K562 (cell line): Measurements from ENCODE around the gene GREB1. TPM values are rescaled to one million over a fixed set of nuclear protein-coding genes. Genes with fewer than 3 reads are reported as not detected.

Experiments used
- ATAC-seq: fragments of 200-7000 bp; cut with Tn5 transposase; 3 replicates; pipeline ENCODE4 v1.9.1; 2020; ENCODE audit warnings: moderate library complexity
- BruUV-seq: library from RNA; stranded (reverse); fragments of 400-500 nt; replicated peaks from 2 replicates; lab custom pipeline; 2021; lab: Mats Ljungman, UMichigan
- CTCF ChIA-PET: fragments of 300-600 bp; formaldehyde crosslinking; extraction: SDS; loops from one replicate; lab custom pipeline; 2021; ENCODE audit warnings: low intra/inter-chr PET ratio; lab: Yijun Ruan, JAX
- POLR2A ChIA-PET: fragments of 300-600, 350-650 bp; sonication (Branson Sonifier 250); formaldehyde crosslinking; extraction: SDS; loops from one replicate; lab custom pipeline; 2021; ENCODE audit warnings: antibody characterized with exemption, inconsistent platforms; lab: Yijun Ruan, JAX
- DNase-seq, 4 experiments: peaks; one replicate each; pipeline versions ENCODE4 v3.0.0 to v3.0.0-alpha.2; 2011 to 2018; ENCODE audit warnings: low spot score in 3 of 4, mixed read lengths in 3 of 4; ENCODE audit errors: extremely low read depth in 1 of 4
- FAIRE-seq: peaks from 2 replicates; lab custom pipeline; 2011; peaks lifted over from hg19 to GRCh38; lab: Jason Lieb, UNC
- H2AFZ ChIP-seq: 2 replicates; pipeline ENCODE4 v1.6.0; 2011; ENCODE audit warnings: low read depth, low read length, control low read depth, inconsistent platforms
- H3K27ac ChIP-seq: fragments of 200-600 bp; 3 replicates; pipeline ENCODE4 v1.8.0; 2011; ENCODE audit warnings: low read depth, mild to moderate bottlenecking, control low read depth, inconsistent platforms, low read length, moderate library complexity, mixed read lengths; ENCODE audit errors: extremely low read depth
- H3K27me3 ChIP-seq, 2 experiments: fragments of 300-600 bp in 1 of 2; 2 replicates in 1 of 2; 3 replicates in 1 of 2; pipeline versions ENCODE4 v1.6.0 to v1.8.0; 2011; ENCODE audit warnings: inconsistent platforms in 2 of 2, low read length in 2 of 2, mild to moderate bottlenecking in 1 of 2, mixed read lengths in 1 of 2, moderate library complexity in 1 of 2; ENCODE audit not compliant: control insufficient read depth in 2 of 2, insufficient read depth in 2 of 2
- H3K36me3 ChIP-seq: fragments of 300-600 bp; 3 replicates; pipeline ENCODE4 v1.8.0; 2011; ENCODE audit warnings: mild to moderate bottlenecking, low read length, inconsistent platforms; ENCODE audit not compliant: control insufficient read depth, insufficient read depth
- H3K4me1 ChIP-seq, 2 experiments: fragments of 200-600 bp in 1 of 2; replicated peaks in 1 of 2; 2 replicates in 1 of 2; 3 replicates in 1 of 2; pipeline versions ENCODE4 v1.5.1 to v1.8.0; 2011; ENCODE audit warnings: inconsistent platforms in 2 of 2, low read length in 2 of 2, mild to moderate bottlenecking in 1 of 2, mixed read lengths in 1 of 2, moderate library complexity in 1 of 2; ENCODE audit not compliant: control insufficient read depth in 2 of 2, insufficient read depth in 2 of 2
- H3K4me2 ChIP-seq: 2 replicates; pipeline ENCODE4 v1.6.1; 2011; ENCODE audit warnings: low read length, control low read depth, inconsistent platforms, mixed read lengths; ENCODE audit not compliant: insufficient read depth
- H3K4me3 ChIP-seq: fragments of 200-600 bp; sonication (generic), shearing (Covaris generic); 2 replicates; pipeline ENCODE4 v1.5.1; 2016; ENCODE audit warnings: control low read depth, inconsistent platforms
- H3K79me2 ChIP-seq: fragments of 200-600 bp; 3 replicates; pipeline ENCODE4 v1.8.0; 2011; ENCODE audit warnings: low read length, inconsistent platforms; ENCODE audit not compliant: control insufficient read depth, insufficient read depth
- H3K9ac ChIP-seq, 2 experiments: 2 replicates each; pipeline versions ENCODE4 v1.6.0 to v1.6.1; 2011; ENCODE audit warnings: low read depth in 2 of 2, low read length in 2 of 2, control low read depth in 1 of 2, inconsistent platforms in 1 of 2, mild to moderate bottlenecking in 1 of 2, mixed read lengths in 1 of 2; ENCODE audit not compliant: insufficient read depth in 1 of 2
- H3K9me1 ChIP-seq: one replicate; pipeline ENCODE4 v1.6.0; 2011; ENCODE audit warnings: inconsistent platforms, mild to moderate bottlenecking, low read length, moderate library complexity; ENCODE audit not compliant: control insufficient read depth, insufficient read depth
- H3K9me3 ChIP-seq: replicated peaks from 2 replicates; pipeline ENCODE4 v1.5.1; 2011; ENCODE audit warnings: low read depth, low read length, inconsistent platforms; ENCODE audit not compliant: control insufficient read depth, insufficient read depth
- H4K20me1 ChIP-seq: replicated peaks from 2 replicates; pipeline ENCODE4 v1.6.1; 2011; ENCODE audit warnings: low read length, inconsistent platforms, mixed read lengths; ENCODE audit not compliant: control insufficient read depth, insufficient read depth
- GTF2A2 ChIP-seq: IDR thresholded peaks from 2 replicates; pipeline ENCODE4 v1.6.1; 2016; ENCODE audit warnings: mild to moderate bottlenecking, missing genetic modification characterization, missing compliant biosample characterization
- POLR2G ChIP-seq: fragments of 200-400 bp; formaldehyde crosslinking; IDR thresholded peaks from 2 replicates; pipeline ENCODE4 v1.6.1; 2017; ENCODE audit warnings: low read depth, mild to moderate bottlenecking, antibody characterized with exemption, low read length, moderate library complexity
- TGIF2 ChIP-seq: sonication (generic); formaldehyde crosslinking; IDR thresholded peaks from 2 replicates; pipeline ENCODE4 v1.8.1; 2022; ENCODE audit warnings: mild to moderate bottlenecking, missing genetic modification reagents, moderate library complexity
- ZMIZ1 ChIP-seq, 2 experiments: fragments of 150-350 bp in 1 of 2; IDR thresholded peaks; 2 replicates each; pipeline ENCODE4 v1.6.1; 2012 to 2016; ENCODE audit warnings: low read depth in 2 of 2, low read length in 2 of 2, mild to moderate bottlenecking in 1 of 2, moderate library complexity in 1 of 2
- ZNF785 ChIP-seq: fragments of 250-450 bp; sonication (Bioruptor Pico); IDR thresholded peaks from 2 replicates; pipeline ENCODE4 v1.4.0; 2020; ENCODE audit warnings: mild to moderate bottlenecking
- WGBS: fragments of 100-300 bp; shearing (Covaris generic); methylation state at CpG from one replicate; pipeline ENCODE4 v1.1.6; 2016; ENCODE audit warnings: low coverage, mixed read lengths; ENCODE audit not compliant: insufficient coverage; ENCODE audit errors: missing lambda C conversion rate; 5-methylcytosine and 5-hydroxymethylcytosine counted together
- in situ Hi-C: fragments of 300-500 bp; cut with MboI; formaldehyde crosslinking; loops from 4 replicates; pipeline ENCODE4 v1.15.0; 2018; ENCODE audit warnings: inconsistent platforms, mixed read lengths
- intact Hi-C: fragments of 100-400 bp; cut with micrococcal nuclease; formaldehyde crosslinking; loops from 2 replicates; pipeline ENCODE4 v1.14.2; 2022
- polyA plus RNA-seq, 8 experiments: library from polyadenylated mRNA; depleted of rRNA in 4 of 8; stranded (reverse) in 5 of 8; unstranded in 3 of 8; fragments of >200 nt; fragmentation: Nextera tagmentation in 2 of 8; fragmentation: Illumina TruSeq in 1 of 8; extraction: Ambion mirVana in 2 of 8; extraction: Trizol in 1 of 8; gene quantifications; 2 replicates each; pipeline versions ENCODE4 v1.2.1 to v1.2.3, GENCODE V29; 2011 to 2014; ENCODE audit warnings: inconsistent platforms in 1 of 8, missing spikeins in 1 of 8
- total RNA-seq, 7 experiments: library from RNA; depleted of rRNA in 6 of 7; stranded (reverse); fragments of >200 nt in 6 of 7; fragmentation: Illumina TruSeq in 2 of 7; extraction: Trizol in 2 of 7; gene quantifications; 2 replicates each; pipeline versions ENCODE4 v1.2.1 to v1.2.3, GENCODE V29; 2011 to 2021; ENCODE audit warnings: low replicate concordance in 1 of 7
- TF ChIP-seq, protein P1 (sequence below): sonication (generic); formaldehyde crosslinking; IDR thresholded peaks from 2 replicates; pipeline ENCODE4 v1.8.1; 2023; ENCODE audit warnings: missing genetic modification reagents, mild to moderate bottlenecking, borderline replicate concordance
- TF ChIP-seq, protein P2 (sequence below): sonication (generic); formaldehyde crosslinking; IDR thresholded peaks from 2 replicates; pipeline ENCODE4 v1.8.1; 2022; ENCODE audit warnings: missing genetic modification reagents

The GREB1 gene
- total and polyA plus RNA-seq, 9 of the 15 experiments (the other 6 are each of a cell fraction or from before 2014, with no cell fraction given): 0.04 to 0.86 (median 0.10) TPM; not detected in 1

DNA sequence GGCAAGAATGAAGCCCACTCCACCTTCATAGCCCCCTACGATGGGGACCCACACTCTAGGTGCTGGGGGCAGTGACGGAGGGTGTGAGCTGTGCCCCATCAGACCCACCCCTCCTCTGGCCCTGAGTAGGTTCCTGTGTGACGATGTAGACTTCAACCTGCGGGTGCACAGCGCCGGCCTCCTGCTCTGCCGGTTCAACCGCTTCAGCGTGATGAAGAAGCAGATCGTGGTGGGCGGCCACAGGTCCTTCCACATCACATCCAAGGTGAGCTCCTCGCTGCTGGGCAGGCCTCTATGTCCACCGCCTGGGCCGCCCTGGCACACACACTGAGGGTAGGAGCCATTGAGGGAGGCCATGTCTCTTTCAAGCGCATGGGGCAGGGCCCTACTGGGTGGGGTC is 101.3 kb downstream of the GREB1 start (continued):
- TF ChIP-seq, protein P1, sequence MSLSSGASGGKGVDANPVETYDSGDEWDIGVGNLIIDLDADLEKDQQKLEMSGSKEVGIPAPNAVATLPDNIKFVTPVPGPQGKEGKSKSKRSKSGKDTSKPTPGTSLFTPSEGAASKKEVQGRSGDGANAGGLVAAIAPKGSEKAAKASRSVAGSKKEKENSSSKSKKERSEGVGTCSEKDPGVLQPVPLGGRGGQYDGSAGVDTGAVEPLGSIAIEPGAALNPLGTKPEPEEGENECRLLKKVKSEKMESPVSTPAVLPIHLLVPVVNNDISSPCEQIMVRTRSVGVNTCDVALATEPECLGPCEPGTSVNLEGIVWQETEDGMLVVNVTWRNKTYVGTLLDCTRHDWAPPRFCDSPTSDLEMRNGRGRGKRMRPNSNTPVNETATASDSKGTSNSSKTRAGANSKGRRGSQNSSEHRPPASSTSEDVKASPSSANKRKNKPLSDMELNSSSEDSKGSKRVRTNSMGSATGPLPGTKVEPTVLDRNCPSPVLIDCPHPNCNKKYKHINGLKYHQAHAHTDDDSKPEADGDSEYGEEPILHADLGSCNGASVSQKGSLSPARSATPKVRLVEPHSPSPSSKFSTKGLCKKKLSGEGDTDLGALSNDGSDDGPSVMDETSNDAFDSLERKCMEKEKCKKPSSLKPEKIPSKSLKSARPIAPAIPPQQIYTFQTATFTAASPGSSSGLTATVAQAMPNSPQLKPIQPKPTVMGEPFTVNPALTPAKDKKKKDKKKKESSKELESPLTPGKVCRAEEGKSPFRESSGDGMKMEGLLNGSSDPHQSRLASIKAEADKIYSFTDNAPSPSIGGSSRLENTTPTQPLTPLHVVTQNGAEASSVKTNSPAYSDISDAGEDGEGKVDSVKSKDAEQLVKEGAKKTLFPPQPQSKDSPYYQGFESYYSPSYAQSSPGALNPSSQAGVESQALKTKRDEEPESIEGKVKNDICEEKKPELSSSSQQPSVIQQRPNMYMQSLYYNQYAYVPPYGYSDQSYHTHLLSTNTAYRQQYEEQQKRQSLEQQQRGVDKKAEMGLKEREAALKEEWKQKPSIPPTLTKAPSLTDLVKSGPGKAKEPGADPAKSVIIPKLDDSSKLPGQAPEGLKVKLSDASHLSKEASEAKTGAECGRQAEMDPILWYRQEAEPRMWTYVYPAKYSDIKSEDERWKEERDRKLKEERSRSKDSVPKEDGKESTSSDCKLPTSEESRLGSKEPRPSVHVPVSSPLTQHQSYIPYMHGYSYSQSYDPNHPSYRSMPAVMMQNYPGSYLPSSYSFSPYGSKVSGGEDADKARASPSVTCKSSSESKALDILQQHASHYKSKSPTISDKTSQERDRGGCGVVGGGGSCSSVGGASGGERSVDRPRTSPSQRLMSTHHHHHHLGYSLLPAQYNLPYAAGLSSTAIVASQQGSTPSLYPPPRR (CRISPR knock-in tag): no peak

DNA sequence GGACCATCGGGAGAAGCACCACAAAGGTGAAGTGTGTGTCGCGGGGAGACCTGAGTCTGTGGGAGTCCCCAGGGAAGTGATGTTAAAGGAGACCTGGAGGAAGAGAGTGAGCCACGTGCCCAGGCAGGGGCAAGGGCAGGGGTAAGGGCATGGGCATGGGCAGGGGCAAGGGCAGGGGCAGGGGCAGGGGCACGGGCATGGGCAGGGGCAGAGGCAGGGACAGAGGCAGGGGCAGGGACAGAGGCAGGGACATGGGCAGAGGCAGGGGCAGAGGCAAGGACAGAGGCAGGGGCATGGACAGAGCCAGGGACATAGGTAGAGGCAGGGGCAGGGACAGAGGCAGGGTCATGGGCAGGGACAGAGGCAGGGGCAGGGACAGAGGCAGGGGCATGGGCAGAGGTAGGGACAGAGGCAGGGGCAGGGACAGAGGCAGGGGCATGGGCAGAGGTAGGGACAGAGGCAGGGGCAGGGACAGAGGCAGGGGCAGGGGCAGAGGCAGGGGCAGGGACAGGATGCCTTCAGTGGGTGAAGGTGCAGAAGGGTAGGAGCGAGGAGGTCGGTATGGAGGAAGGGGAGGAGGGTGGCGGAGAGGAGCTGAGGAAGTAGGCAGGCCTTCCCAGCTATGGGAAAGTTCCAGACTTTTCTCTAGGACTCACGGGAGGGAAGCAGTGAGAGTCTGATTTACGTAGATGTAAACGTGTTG is 102.9 kb downstream of the GREB1 start:
- Histone ChIP-seq H3K4me2 (no peak overlapping the region), H3K4me1 (peaks cover 0 to 9% of the 10 kb centered on the region in 2 experiments; a peak in 2 of 5 replicates), H3K9ac (no peak overlapping the region), H2AFZ (no peak overlapping the region), H4K20me1 (peaks cover 7% of the 10 kb centered on the region; the same call in 1 of the 2 replicates), H3K9me1 (no peaks in the 10 kb centered on the region), H3K4me3 (no peak overlapping the region), H3K79me2 (no peaks in the 10 kb centered on the region), H3K27ac (no peak overlapping the region), H3K27me3 (peaks cover 62 to 83% of the 10 kb centered on the region in 2 experiments), H3K36me3 (no peaks in the 10 kb centered on the region), H3K9me3 (no peaks in the 10 kb centered on the region)
- in situ Hi-C loops (no loop called here), intact Hi-C loops (no loop called here)
- DNase-seq (no peak), FAIRE-seq (no peak), ATAC-seq (no peak)
- no TSS peak for BruUV-seq
- ChIA-PET CTCF (no interaction called here), POLR2A (no interaction called here)
- WGBS: 3% methylated on average over 11 of the region's 11 CpGs
- TF ChIP-seq TGIF2 (CRISPR knock-in tag): no peak
- TF ChIP-seq ZNF785 (CRISPR knock-in tag): no peak
- TF ChIP-seq POLR2G: no peak
- TF ChIP-seq, protein P2, sequence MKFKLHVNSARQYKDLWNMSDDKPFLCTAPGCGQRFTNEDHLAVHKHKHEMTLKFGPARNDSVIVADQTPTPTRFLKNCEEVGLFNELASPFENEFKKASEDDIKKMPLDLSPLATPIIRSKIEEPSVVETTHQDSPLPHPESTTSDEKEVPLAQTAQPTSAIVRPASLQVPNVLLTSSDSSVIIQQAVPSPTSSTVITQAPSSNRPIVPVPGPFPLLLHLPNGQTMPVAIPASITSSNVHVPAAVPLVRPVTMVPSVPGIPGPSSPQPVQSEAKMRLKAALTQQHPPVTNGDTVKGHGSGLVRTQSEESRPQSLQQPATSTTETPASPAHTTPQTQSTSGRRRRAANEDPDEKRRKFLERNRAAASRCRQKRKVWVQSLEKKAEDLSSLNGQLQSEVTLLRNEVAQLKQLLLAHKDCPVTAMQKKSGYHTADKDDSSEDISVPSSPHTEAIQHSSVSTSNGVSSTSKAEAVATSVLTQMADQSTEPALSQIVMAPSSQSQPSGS: no peak
- TF ChIP-seq ZMIZ1 (IDR thresholded peaks at IDR 0.05; ENCODE audit: low read depth in 2 of 2, low read length in 2 of 2): no peak
- no peak for TF ChIP-seq GTF2A2
